ENCODE data around the gene KLHDC3. TPM values are rescaled to one million over a fixed set of nuclear protein-coding genes. Genes with fewer than 3 reads are reported as not detected.

KLHDC3 gene
- total and polyA plus RNA-seq, 12 donors, result 51.2 to 144 (median 110) TPM

DNA sequence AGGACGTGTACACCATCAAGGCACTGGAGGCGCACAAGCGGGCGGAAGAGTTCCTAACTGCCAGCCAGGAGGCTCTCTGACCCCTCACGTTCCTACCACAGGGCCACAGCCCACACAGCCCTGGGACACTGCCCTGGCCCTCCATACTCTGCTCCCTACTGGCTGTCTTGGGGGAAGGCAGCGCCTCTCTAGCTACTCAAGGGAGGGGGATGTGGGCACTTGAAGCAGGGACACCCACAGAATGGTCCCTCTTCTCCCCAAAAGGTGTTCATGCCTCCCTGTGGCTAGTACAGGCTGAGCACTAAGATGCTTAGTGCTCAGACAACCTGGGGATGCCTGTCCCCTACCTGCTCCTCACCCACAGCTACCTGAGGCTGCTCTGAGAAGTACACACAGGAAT, 2.8 kb upstream of the KLHDC3 start:
- Histone ChIP-seq H3K9me3 (replicated peaks in 1 of 3) (no peaks in the 10 kb centered on the region), H3K4me3 (no peak overlapping the region), H3K27ac (no peak overlapping the region), H3K36me3 (replicated peaks in 1 of 2) (peaks cover 0 to 59% of the 10 kb centered on the region in 2 donors), H3K4me1 (replicated peaks in 1 of 2) (peaks cover 13 to 33% of the 10 kb centered on the region in 2 donors), H3K27me3 (no peaks in the 10 kb centered on the region)
- TF ChIP-seq CTCF (IDR thresholded peaks at IDR 0.05), result no peak
- TF ChIP-seq POLR2A (IDR thresholded peaks at IDR 0.05), result no peak
- 79 to 88% (median 83%) methylated on average over 4 to 6 of the region's 6 CpGs for WGBS, 4 donors
- no peak for DNase-seq
- intact Hi-C loops (cut with DNase I), result no loop called here

DNA sequence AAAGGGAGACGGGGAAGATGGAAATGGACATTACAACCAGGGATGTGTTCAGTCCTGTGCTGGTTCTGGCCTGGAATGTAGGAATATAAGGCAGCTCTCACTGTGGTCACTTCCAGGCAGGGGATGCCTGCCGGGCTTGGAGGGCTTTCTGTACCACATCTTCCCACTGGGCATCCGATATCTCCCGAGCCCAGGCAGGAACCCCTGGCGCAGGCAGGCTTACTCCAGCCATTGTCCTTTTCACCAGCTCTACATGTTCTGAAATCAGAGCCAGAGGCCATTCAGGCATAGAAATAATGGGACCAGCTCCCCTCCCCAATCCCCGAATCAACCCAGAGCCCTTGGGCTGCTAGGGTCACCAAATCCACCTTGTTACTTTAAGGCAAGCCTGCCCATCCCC, 1.7 kb upstream of the KLHDC3 start:
- DNase-seq, result no peak
- 80 to 89% (median 86%) methylated on average over 5 to 6 of the region's 6 CpGs for WGBS, 4 donors
- no peak overlapping the region for H3K4me3 ChIP-seq
- H3K9me3 ChIP-seq (replicated peaks in 1 of 3), result no peaks in the 10 kb centered on the region
- no peaks in the 10 kb centered on the region for H3K27me3 ChIP-seq
- H3K4me1 ChIP-seq (replicated peaks in 1 of 2), result peaks cover 24 to 44% of the 10 kb centered on the region in 2 donors
- no peak overlapping the region for H3K27ac ChIP-seq
- peaks cover 0 to 52% of the 10 kb centered on the region in 2 donors for H3K36me3 ChIP-seq (replicated peaks in 1 of 2)
- intact Hi-C loops (cut with DNase I), result no loop called here
- no peak for TF ChIP-seq CTCF (IDR thresholded peaks at IDR 0.05)
- no peak for TF ChIP-seq POLR2A (IDR thresholded peaks at IDR 0.05)

DNA sequence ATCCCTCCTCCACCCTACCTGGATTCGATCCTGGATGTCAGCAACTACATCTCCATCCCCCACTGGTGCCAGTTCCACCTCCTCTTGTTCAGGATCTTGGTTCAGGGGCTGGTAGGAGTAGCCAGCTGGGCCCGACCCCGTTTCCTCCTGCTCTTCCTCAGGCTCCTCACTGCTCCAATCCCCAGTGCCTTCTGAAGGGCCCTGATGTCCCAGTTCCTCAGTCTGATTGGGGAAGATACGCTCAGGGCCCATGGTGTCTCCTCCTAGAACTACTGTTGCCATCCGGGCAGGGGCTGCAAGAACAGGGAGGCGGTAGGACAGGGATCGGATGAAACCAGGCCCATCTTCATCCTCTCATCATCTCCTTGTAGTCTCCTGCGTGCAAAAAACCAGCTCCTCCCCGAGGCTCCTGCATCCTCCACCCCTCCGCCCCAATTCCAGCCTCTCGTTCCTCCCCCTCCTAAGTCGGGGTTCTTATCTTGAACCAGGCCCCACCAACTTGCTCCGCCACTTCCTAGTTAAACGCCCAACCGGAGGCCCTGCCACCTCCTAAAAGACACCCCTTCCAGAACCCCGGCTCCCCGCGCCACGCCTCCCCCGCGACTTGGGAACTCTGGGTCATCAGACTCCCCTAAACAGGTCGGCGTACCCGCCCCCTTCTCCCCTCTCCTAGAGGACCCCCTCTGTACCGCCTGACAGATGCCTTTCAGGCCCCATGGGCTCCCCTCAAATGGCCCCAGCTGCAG, 779 bp upstream of the KLHDC3 start:
- WGBS, 4 donors, result 2 to 6% (median 3%) methylated on average over 22 to 25 of the region's 25 CpGs
- TF ChIP-seq CTCF (IDR thresholded peaks at IDR 0.05) (no peak), POLR2A (IDR thresholded peaks at IDR 0.05) (no peak)
- no peaks in the 10 kb centered on the region for H3K9me3 ChIP-seq (replicated peaks in 1 of 3)
- H3K27ac ChIP-seq, result peak overlapping the region in 4 of 5 donors; percentile 51 to 85 (median 58)
- intact Hi-C loops (cut with DNase I), result no loop called here
- peak in 1 of 7 donors; percentile 36 for DNase-seq
- H3K36me3 ChIP-seq (replicated peaks in 1 of 2), result peaks cover 0 to 52% of the 10 kb centered on the region in 2 donors
- peak overlapping the region; percentile 44 to 74 (median 62) for H3K4me3 ChIP-seq
- H3K4me1 ChIP-seq (replicated peaks in 1 of 2), result peaks cover 24 to 46% of the 10 kb centered on the region in 2 donors
- no peaks in the 10 kb centered on the region for H3K27me3 ChIP-seq

GRCh38 chr6:43014434-43014909, 423 bp downstream of the KLHDC3 start:
- no peaks in the 10 kb centered on the region for H3K27me3 ChIP-seq
- H3K4me1 ChIP-seq (replicated peaks in 1 of 2), result peaks cover 24 to 46% of the 10 kb centered on the region in 2 donors
- peak overlapping the region; percentile 26 to 74 (median 48) for H3K4me3 ChIP-seq
- peak overlapping the region in 2 of 5 donors; percentile 72 to 73 for H3K27ac ChIP-seq
- DNase-seq, result no peak
- no peak for TF ChIP-seq POLR2A (IDR thresholded peaks at IDR 0.05)
- no peak for TF ChIP-seq CTCF (IDR thresholded peaks at IDR 0.05)
- no peaks in the 10 kb centered on the region for H3K9me3 ChIP-seq (replicated peaks in 1 of 3)
- WGBS, 4 donors, result 1 to 2% (median 1%) methylated on average over 7 of the region's 7 CpGs
- intact Hi-C loops (cut with DNase I), result no loop called here
- peaks cover 0 to 52% of the 10 kb centered on the region in 2 donors for H3K36me3 ChIP-seq (replicated peaks in 1 of 2)
